Natural killer cell (primary cell): Measurements from ENCODE around the gene MRGPRG. TPM values are rescaled to one million over a fixed set of nuclear protein-coding genes. Genes with fewer than 3 reads are reported as not detected.
"Not testable (repeated sequence)": the region's sequence is repeated elsewhere in the genome, so short reads cannot be mapped to it uniquely, and the experiment has no call there.

Experiments
- ATAC-seq, 3 donors: fragments of 150-1000 bp in 2 of 3; fragments of 200-7000 bp in 1 of 3; cut with Tn5 transposase; 1 replicate in 1 of 3; 2 replicates in 2 of 3; pipeline ENCODE4 v1.10.0; 2021; ENCODE audit warnings: mild to moderate bottlenecking in 2 of 3, moderate library complexity in 2 of 3
- DNase-seq, 2 donors: peaks; one replicate each; pipeline versions ENCODE4 v3.0.0 to v3.0.0-alpha.2; 2013 to 2021; ENCODE audit warnings: mixed read lengths in 1 of 2
- H3K27ac ChIP-seq: one replicate; pipeline ENCODE4 v1.5.1; 2013; ENCODE audit warnings: mild to moderate bottlenecking, low read length
- H3K27me3 ChIP-seq: one replicate; pipeline ENCODE4 v1.6.1; 2013; ENCODE audit warnings: low read length; ENCODE audit not compliant: control insufficient read depth, insufficient read depth
- H3K36me3 ChIP-seq: one replicate; pipeline ENCODE4 v1.6.1; 2013; ENCODE audit warnings: low read length; ENCODE audit not compliant: control insufficient read depth, insufficient read depth
- H3K4me1 ChIP-seq: one replicate; pipeline ENCODE4 v1.6.1; 2013; ENCODE audit warnings: low read length; ENCODE audit not compliant: control insufficient read depth, insufficient read depth
- H3K4me3 ChIP-seq: one replicate; pipeline ENCODE4 v1.5.1; 2013; ENCODE audit warnings: low read length
- H3K9me3 ChIP-seq: one replicate; pipeline ENCODE4 v1.6.1; 2013; ENCODE audit warnings: low read length; ENCODE audit not compliant: control insufficient read depth, insufficient read depth
- H3K27ac Mint-ChIP-seq, 2 donors: one replicate each; pipeline ENCODE4 v1.8.0; 2022; ENCODE audit warnings: mild to moderate bottlenecking in 2 of 2, mixed read lengths in 2 of 2, moderate library complexity in 1 of 2
- H3K27me3 Mint-ChIP-seq, 2 donors: one replicate each; pipeline ENCODE4 v1.8.0; 2022; ENCODE audit warnings: low read depth in 2 of 2, mixed read lengths in 2 of 2
- H3K36me3 Mint-ChIP-seq: one replicate; pipeline ENCODE4 v1.8.0; 2022; ENCODE audit warnings: mixed read lengths
- H3K4me1 Mint-ChIP-seq, 2 donors: one replicate each; pipeline ENCODE4 v1.8.0; 2022; ENCODE audit warnings: mixed read lengths in 2 of 2
- H3K4me3 Mint-ChIP-seq: one replicate; pipeline ENCODE4 v1.8.0; 2022; ENCODE audit warnings: mild to moderate bottlenecking, moderate library complexity, mixed read lengths
- H3K9me3 Mint-ChIP-seq, 2 donors: one replicate each; pipeline ENCODE4 v1.8.0; 2022; ENCODE audit warnings: mixed read lengths in 2 of 2
- CTCF ChIP-seq: fragments of 200-600 bp; IDR thresholded peaks from one replicate; pipeline ENCODE4 v1.8.0; 2022; ENCODE audit warnings: antibody characterized with exemption
- WGBS: methylation state at CpG from one replicate; pipeline ENCODE4 v1.1.7; 2013; ENCODE audit warnings: missing lambda C conversion rate; ENCODE audit not compliant: insufficient coverage; 5-methylcytosine and 5-hydroxymethylcytosine counted together
- intact Hi-C: fragments of 100-400 bp; cut with micrococcal nuclease; formaldehyde crosslinking; loops from one replicate; pipeline ENCODE4 v1.14.2; 2022
- total RNA-seq, 4 donors: library from RNA; stranded (reverse); fragments of 120-200 nt in 1 of 4; gene quantifications; one replicate each; pipeline versions ENCODE4 v1.2.3 to v1.2.4, GENCODE V29; 2013 to 2022

MRGPRG gene
- total RNA-seq, 3 donors from 2014 or later (not counting 1 experiment from before 2014, with no cell fraction given) = not detected

- Histone ChIP-seq H3K9me3 (peaks cover 2% of the 10 kb centered on the region), H3K4me3 (no peak overlapping the region), H3K27me3 (peaks cover 9% of the 10 kb centered on the region), H3K27ac (no peak overlapping the region), H3K36me3 (no peaks in the 10 kb centered on the region), H3K4me1 (peaks cover 21% of the 10 kb centered on the region)
- Mint-ChIP-seq H3K9me3 (peaks cover 0 to 5% of the 10 kb centered on the region in 2 donors), H3K36me3 (no peaks in the 10 kb centered on the region), H3K27me3 (peaks cover 0 to 14% of the 10 kb centered on the region in 2 donors), H3K27ac (no peak overlapping the region), H3K4me3 (no peak overlapping the region), H3K4me1 (peaks cover 5 to 23% of the 10 kb centered on the region in 2 donors)
- ATAC-seq (no peak), DNase-seq (no peak)
- intact Hi-C loops = no loop called here
- TF ChIP-seq CTCF = no peak
- 81% methylated on average over 24 of the region's 24 CpGs for whole genome bisulfite sequencing
Observed at GRCh38 chr11:3170756-3171650, 47.6 kb downstream of the MRGPRG start.

DNA sequence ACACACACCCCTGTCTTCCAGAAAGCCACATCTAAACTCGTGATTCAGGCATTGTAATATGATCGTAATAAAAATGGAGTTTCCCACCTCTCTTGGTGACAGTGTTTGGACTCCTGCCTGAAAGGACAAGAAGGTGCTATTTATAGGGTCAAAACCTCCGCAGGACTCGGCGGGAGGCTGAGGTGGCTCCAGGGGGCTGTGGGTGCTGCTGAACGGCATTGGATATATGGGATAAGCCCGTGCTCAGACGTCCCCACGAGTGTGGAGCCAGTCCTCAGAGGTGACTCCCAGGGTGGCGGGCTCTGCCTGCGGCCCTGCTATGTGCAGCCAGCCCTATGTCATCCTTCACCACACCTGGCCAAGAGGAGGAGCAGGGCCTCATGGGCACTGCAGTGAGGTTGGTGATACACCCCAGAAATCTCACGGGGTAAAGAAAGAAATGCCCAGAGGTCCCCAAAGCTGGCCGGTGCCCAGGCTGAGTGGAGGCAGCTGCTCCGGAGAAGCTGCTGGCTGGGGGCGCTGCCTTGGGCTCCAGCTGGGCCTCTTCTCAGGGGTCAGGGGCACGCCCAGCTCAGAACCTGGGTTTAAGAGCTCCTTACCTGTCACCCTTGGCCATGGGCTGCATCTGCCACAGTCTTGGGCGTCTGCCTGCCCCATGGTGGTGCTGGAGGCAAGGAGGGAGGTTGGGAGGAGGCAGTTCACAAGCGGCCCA lies 48.4 kb downstream of the MRGPRG start:
- Mint-ChIP-seq H3K9me3 (no peaks in the 10 kb centered on the region), H3K4me3 (peak overlapping the region; percentile 70), H3K27ac (peak overlapping the region in 1 of 2 donors; percentile 38), H3K36me3 (no peaks in the 10 kb centered on the region), H3K27me3 (peaks cover 0 to 14% of the 10 kb centered on the region in 2 donors), H3K4me1 (peaks cover 11 to 21% of the 10 kb centered on the region in 2 donors)
- intact Hi-C loops = no loop called here
- ATAC-seq (no peak), DNase-seq (no peak)
- no peaks in the 10 kb centered on the region for H3K9me3 ChIP-seq
- peaks cover 9% of the 10 kb centered on the region for H3K27me3 ChIP-seq
- 70% methylated on average over 18 of the region's 18 CpGs for WGBS
- H3K36me3 ChIP-seq = no peaks in the 10 kb centered on the region
- H3K4me3 ChIP-seq = no peak overlapping the region
- no peak for TF ChIP-seq CTCF
- no peak overlapping the region for H3K27ac ChIP-seq
- peaks cover 29% of the 10 kb centered on the region for H3K4me1 ChIP-seq

DNA sequence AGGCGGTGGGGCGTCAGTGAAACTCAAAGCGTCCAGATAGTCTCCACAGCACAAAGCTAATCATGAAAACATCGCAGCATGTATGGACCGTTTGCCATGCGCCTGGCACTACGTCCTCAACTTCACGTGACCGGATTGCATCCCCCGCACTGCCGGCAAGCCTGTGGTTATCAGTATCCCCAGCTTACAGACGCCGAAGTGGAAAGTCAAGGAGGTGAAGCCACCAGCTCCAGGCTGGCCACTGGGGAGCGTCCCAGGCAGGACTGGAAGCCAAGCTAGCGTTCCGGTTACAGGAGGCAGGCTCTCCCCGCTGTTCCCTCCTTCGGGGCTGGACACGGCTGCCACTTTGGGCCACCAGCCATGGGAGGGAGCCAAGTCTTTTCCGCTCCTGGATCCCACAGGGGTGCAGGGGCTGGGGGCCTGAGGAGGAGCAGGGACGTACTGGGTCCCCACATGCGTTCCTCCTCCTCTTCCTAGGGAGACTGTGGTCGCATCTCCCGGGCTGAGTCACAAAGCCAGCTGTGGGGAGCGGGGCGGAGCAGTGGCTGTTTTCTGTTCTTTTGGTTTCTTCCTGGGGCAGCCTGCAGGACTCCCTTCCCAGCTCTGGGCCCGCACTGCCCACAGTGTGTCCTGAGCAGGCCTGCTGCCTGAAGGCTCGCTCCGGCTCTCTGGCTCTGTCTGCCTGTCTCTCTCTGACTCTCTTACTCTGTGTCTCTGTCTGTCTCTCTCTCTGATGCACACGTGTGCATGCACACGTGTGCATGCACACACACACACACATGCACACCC lies 49.2 kb downstream of the MRGPRG start:
- Mint-ChIP-seq H3K9me3 (no peaks in the 10 kb centered on the region), H3K27me3 (peaks cover 0 to 14% of the 10 kb centered on the region in 2 donors), H3K27ac (peak overlapping the region in 1 of 2 donors; percentile 38), H3K4me3 (peak overlapping the region; percentile 70), H3K36me3 (no peaks in the 10 kb centered on the region), H3K4me1 (peaks cover 11 to 21% of the 10 kb centered on the region in 2 donors)
- 11% methylated on average over 31 of the region's 31 CpGs for WGBS
- peaks cover 29% of the 10 kb centered on the region for H3K4me1 ChIP-seq
- TF ChIP-seq CTCF = no peak
- H3K27ac ChIP-seq = no peak overlapping the region
- peaks cover 9% of the 10 kb centered on the region for H3K27me3 ChIP-seq
- DNase-seq = peak in 1 of 2 donors; percentile 26
- no peak overlapping the region for H3K4me3 ChIP-seq
- ATAC-seq = peak in 1 of 3 donors; percentile 15
- intact Hi-C loops = loop anchor here (5.0 kb wide), 1 partner anchor 38 kb away; no protein-coding TSS in a partner anchor
- H3K36me3 ChIP-seq = no peaks in the 10 kb centered on the region
- H3K9me3 ChIP-seq = no peaks in the 10 kb centered on the region

- H3K36me3 Mint-ChIP-seq, H3K9me3 Mint-ChIP-seq, H3K36me3 ChIP-seq, H3K9me3 ChIP-seq, DNase-seq, H3K27ac ChIP-seq, H3K27ac Mint-ChIP-seq, H3K4me3 ChIP-seq, ATAC-seq, H3K27me3 ChIP-seq: not testable (repeated sequence)
- H3K4me1 Mint-ChIP-seq = peaks cover 13 to 24% of the 10 kb centered on the region in 2 donors
- intact Hi-C loops = loop anchor here (5.0 kb wide), 1 partner anchor 39 kb away; no protein-coding TSS in a partner anchor
- H3K4me1 ChIP-seq = peaks cover 35% of the 10 kb centered on the region
- peaks cover 0 to 14% of the 10 kb centered on the region in 2 donors for H3K27me3 Mint-ChIP-seq
- H3K4me3 Mint-ChIP-seq = peak overlapping the region; percentile 35
- WGBS = 75% methylated on average over 17 of the region's 17 CpGs
Observed at GRCh38 chr11:3168742-3169254, 49.8 kb downstream of the MRGPRG start.
